Activated naive CD8-positive, alpha-beta T cell treated with anti-CD3 and anti-CD28 coated beads for 36 hours (primary cell): Measurements from ENCODE around the gene CD4. TPM values are rescaled to one million over a fixed set of nuclear protein-coding genes. Genes with fewer than 3 reads are reported as not detected.

Source experiments
- DNase-seq: peaks from one replicate; pipeline ENCODE4 v3.0.0; 2021
- H3K27ac Mint-ChIP-seq: one replicate; pipeline ENCODE4 v1.8.0; 2022; ENCODE audit warnings: mild to moderate bottlenecking, moderate library complexity, mixed read lengths
- H3K27me3 Mint-ChIP-seq: one replicate; pipeline ENCODE4 v1.8.0; 2022; ENCODE audit warnings: mild to moderate bottlenecking, mixed read lengths
- H3K36me3 Mint-ChIP-seq: one replicate; pipeline ENCODE4 v1.8.0; 2021; ENCODE audit warnings: mild to moderate bottlenecking, mixed read lengths
- H3K4me1 Mint-ChIP-seq: one replicate; pipeline ENCODE4 v1.8.0; 2021; ENCODE audit warnings: mixed read lengths
- H3K4me3 Mint-ChIP-seq: one replicate; pipeline ENCODE4 v1.8.0; 2022; ENCODE audit warnings: mild to moderate bottlenecking, moderate library complexity, mixed read lengths
- H3K9me3 Mint-ChIP-seq: one replicate; pipeline ENCODE4 v1.8.0; 2022; ENCODE audit warnings: mixed read lengths
- total RNA-seq, 2 experiments: library from RNA; stranded (reverse); gene quantifications; one replicate each; pipeline ENCODE4 v1.2.3, GENCODE V29; 2021

Gene CD4
- total RNA-seq, 2 experiments from 2014 or later = 2.2 to 2.5 TPM

- Mint-ChIP-seq H3K4me1 (peaks cover 59% of the 10 kb centered on the region), H3K9me3 (no peaks in the 10 kb centered on the region), H3K27me3 (peaks cover 63% of the 10 kb centered on the region), H3K27ac (no peak overlapping the region), H3K36me3 (peaks cover 27% of the 10 kb centered on the region), H3K4me3 (peak overlapping the region; percentile 12)
- no peak for DNase-seq
These were observed 18.7 kb upstream of the CD4 start for GRCh38 chr12:6770600-6770999.

- Mint-ChIP-seq H3K27me3 (peaks cover 62% of the 10 kb centered on the region), H3K4me1 (peaks cover 61% of the 10 kb centered on the region), H3K4me3 (peak overlapping the region; percentile 12), H3K27ac (no peak overlapping the region), H3K36me3 (peaks cover 32% of the 10 kb centered on the region), H3K9me3 (no peaks in the 10 kb centered on the region)
- no peak for DNase-seq
These were observed 18.2 kb upstream of the CD4 start for GRCh38 chr12:6771091-6771495.

DNA sequence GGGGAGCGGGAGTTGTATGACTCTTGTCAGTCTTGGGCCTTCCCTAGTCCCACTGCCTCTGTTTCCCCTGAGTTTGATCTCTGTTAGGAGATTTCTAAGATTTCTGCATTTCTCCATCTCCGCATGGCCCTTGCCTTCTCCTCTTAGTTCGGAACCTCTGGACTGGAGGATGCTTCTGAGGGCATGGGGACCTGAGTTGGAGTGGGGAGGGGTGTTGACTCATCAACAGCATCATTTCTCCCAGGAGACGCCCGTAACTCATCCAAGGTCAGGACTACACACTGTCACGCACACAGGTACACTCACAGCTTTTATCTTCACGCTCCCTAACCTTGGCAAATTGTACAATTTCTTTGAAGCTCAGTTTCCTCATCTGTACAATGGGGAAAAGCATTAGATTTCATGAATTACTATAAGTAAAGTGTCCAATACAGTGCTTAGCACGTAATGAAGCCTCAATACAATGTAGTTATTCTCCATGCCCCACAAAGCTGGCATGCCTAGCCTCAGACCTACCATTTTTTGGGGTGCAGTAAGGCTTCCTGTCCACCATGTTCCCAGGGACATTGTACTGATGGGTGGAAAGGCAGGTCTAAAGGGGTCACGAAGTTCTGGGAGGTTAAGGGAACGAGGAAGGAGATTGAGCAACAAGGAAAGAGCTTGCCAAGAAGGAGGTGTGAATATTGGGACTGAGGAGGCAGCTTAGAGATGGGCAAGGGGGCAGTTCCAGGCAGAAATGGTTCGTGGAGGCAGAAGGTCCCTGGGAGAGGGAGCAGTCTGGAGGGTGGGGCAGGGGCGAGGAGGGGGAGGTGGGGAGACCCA lies 17.6 kb upstream of the CD4 start:
- DNase-seq = no peak
- Mint-ChIP-seq H3K27ac (peak overlapping the region; percentile 86), H3K27me3 (peaks cover 69% of the 10 kb centered on the region), H3K9me3 (no peaks in the 10 kb centered on the region), H3K4me3 (peak overlapping the region; percentile 91), H3K4me1 (peaks cover 67% of the 10 kb centered on the region), H3K36me3 (peaks cover 39% of the 10 kb centered on the region)

- Mint-ChIP-seq H3K27me3 (peaks cover 65% of the 10 kb centered on the region), H3K36me3 (peaks cover 42% of the 10 kb centered on the region), H3K4me3 (peak within 1 kb of the TSS; percentile 91), H3K9me3 (no peaks in the 10 kb centered on the region), H3K4me1 (peaks cover 64% of the 10 kb centered on the region), H3K27ac (peak within 1 kb of the TSS; percentile 86)
- peak; percentile 77 for DNase-seq
These were observed 17.0 kb upstream of the CD4 start, which contains the start of gene LAG3 for GRCh38 chr12:6772331-6772695. TSS of gene LAG3 (plus strand) at chr12:6772520. CDS start at chr12:6772853, 333 bp downstream.

DNA sequence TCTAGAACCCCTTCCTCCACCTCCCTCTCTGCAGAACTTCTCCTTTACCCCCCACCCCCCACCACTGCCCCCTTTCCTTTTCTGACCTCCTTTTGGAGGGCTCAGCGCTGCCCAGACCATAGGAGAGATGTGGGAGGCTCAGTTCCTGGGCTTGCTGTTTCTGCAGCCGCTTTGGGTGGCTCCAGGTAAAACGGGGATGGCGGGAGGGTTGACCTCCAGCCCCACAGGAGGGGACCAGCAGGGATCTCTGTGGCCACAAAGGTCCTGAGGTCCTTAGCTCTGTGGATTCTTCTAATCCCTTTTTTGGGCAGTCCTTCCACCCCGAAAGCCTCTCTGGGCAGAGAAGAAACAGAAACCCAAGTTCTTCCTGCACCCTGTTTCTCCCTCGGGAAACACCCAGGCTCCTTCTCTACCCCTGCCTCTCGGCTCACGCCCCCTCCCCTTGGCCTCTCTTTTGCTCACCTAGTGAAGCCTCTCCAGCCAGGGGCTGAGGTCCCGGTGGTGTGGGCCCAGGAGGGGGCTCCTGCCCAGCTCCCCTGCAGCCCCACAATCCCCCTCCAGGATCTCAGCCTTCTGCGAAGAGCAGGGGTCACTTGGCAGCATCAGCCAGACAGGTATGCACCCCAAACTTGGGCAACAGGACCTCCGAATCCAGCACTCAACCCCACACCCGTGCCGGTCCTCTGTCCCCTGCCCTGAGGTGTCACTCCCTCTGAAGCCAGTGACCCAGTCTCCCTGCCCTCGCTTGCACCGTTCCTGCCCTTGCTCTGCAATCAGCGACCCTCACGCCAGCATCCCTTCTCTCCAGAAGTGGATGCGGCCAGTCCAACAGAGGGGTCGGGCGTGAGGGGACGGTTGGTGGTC lies 16.4 kb upstream of the CD4 start:
- H3K27ac Mint-ChIP-seq = peak overlapping the region; percentile 86
- H3K4me1 Mint-ChIP-seq = peaks cover 66% of the 10 kb centered on the region
- no peaks in the 10 kb centered on the region for H3K9me3 Mint-ChIP-seq
- H3K36me3 Mint-ChIP-seq = peaks cover 46% of the 10 kb centered on the region
- H3K27me3 Mint-ChIP-seq = peaks cover 65% of the 10 kb centered on the region
- H3K4me3 Mint-ChIP-seq = peak overlapping the region; percentile 91
- no peak for DNase-seq

- Mint-ChIP-seq H3K27ac (peak overlapping the region; percentile 97), H3K36me3 (peaks cover 53% of the 10 kb centered on the region), H3K4me1 (peaks cover 70% of the 10 kb centered on the region), H3K27me3 (peaks cover 65% of the 10 kb centered on the region), H3K9me3 (no peaks in the 10 kb centered on the region), H3K4me3 (peak overlapping the region; percentile 91)
- peak; percentile 80 for DNase-seq
These were observed 15.6 kb upstream of the CD4 start for GRCh38 chr12:6773590-6774351.

- H3K4me1 Mint-ChIP-seq = peaks cover 76% of the 10 kb centered on the region
- no peaks in the 10 kb centered on the region for H3K9me3 Mint-ChIP-seq
- peak; percentile 57 for DNase-seq
- H3K27me3 Mint-ChIP-seq = peaks cover 58% of the 10 kb centered on the region
- peaks cover 53% of the 10 kb centered on the region for H3K36me3 Mint-ChIP-seq
- peak overlapping the region; percentile 97 for H3K27ac Mint-ChIP-seq
- peak overlapping the region; percentile 91 for H3K4me3 Mint-ChIP-seq
These were observed 14.7 kb upstream of the CD4 start for GRCh38 chr12:6774499-6775062.

DNA sequence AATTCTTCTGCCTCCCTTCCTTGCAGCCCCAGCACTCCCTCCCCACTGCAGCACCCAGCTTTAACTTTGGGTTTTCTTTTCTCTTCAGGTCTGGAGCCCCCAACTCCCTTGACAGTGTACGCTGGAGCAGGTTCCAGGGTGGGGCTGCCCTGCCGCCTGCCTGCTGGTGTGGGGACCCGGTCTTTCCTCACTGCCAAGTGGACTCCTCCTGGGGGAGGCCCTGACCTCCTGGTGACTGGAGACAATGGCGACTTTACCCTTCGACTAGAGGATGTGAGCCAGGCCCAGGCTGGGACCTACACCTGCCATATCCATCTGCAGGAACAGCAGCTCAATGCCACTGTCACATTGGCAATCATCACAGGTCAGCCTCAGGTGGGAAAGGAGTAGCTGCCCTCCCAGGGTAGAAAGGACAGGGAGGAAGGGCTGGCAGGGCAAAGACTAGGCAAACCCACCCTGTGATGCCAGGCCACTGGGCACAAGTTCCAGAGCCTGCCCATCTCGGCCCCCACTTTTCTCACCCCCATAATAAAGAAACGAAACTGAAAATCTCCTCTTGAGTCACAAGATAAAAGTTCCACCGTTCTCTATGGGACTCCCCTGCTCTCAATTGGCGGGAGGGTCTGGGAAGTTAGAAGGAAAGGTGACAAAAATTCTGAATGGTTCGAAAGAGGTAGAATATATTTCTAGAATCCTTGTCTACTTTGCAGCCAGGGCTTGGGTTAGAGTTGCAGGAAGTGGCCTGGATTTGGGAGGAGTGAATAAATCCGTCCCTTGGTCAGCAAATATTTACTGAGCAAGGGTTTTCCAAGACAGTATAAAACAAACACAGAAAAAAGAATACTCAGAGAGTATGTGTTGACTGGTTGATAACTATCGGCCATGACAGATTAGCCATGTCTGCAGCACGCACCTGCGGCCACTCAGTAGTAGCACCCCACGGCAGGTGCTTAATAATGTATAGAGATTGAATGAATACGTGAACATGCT lies 13.8 kb upstream of the CD4 start:
- Mint-ChIP-seq H3K27me3 (peaks cover 49% of the 10 kb centered on the region), H3K9me3 (no peaks in the 10 kb centered on the region), H3K36me3 (peaks cover 50% of the 10 kb centered on the region), H3K27ac (peak overlapping the region; percentile 97), H3K4me3 (peak overlapping the region; percentile 91), H3K4me1 (peaks cover 85% of the 10 kb centered on the region)
- DNase-seq = no peak

DNA sequence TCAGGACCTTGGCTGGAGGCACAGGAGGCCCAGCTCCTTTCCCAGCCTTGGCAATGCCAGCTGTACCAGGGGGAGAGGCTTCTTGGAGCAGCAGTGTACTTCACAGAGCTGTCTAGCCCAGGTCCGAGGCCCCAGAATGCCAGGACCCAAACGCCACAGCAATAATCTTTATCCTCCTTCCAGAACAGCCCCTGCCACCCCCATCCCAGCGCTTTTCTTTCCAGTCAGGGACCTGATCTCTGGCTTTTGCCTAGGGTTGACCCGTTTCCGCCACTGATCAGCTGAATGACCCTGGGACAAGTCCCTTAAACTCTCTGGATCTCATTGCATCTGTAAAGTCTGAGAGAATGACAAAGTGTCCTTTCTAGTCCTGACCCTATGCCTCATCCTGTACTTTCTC lies 11.9 kb upstream of the CD4 start:
- H3K27me3 Mint-ChIP-seq = peaks cover 43% of the 10 kb centered on the region

DNA sequence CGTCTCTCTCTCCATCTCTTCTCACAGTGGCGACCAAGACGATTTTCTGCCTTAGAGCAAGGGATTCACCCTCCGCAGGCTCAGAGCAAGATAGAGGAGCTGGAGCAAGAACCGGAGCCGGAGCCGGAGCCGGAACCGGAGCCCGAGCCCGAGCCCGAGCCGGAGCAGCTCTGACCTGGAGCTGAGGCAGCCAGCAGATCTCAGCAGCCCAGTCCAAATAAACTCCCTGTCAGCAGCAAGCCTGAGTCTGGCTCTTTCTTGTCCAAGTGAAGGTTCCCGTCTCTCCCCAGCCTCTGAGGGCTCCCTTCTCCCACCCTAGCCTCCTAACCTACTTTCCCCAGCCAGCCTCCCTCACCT lies 11.1 kb upstream of the CD4 start:
- DNase-seq = no peak
- Mint-ChIP-seq H3K27ac (peak overlapping the region; percentile 80), H3K4me1 (peaks cover 77% of the 10 kb centered on the region), H3K36me3 (peaks cover 48% of the 10 kb centered on the region), H3K9me3 (no peaks in the 10 kb centered on the region), H3K4me3 (peak overlapping the region; percentile 79), H3K27me3 (peaks cover 41% of the 10 kb centered on the region)

More for the DNA sequence above, 11.9 kb upstream of the CD4 start:
- no peak for DNase-seq
- Mint-ChIP-seq H3K27ac (no peak overlapping the region), H3K9me3 (no peaks in the 10 kb centered on the region), H3K4me1 (peaks cover 80% of the 10 kb centered on the region), H3K36me3 (peaks cover 49% of the 10 kb centered on the region), H3K4me3 (peak overlapping the region; percentile 79)

- peaks cover 39% of the 10 kb centered on the region for H3K27me3 Mint-ChIP-seq
- H3K36me3 Mint-ChIP-seq = peaks cover 45% of the 10 kb centered on the region
- peak overlapping the region; percentile 79 for H3K4me3 Mint-ChIP-seq
These were observed 10.5 kb upstream of the CD4 start for GRCh38 chr12:6778574-6779550.

GRCh38 chr12:6779708-6780432 lies 9.5 kb upstream of the CD4 start:
- no peak for DNase-seq
- H3K36me3 Mint-ChIP-seq = peaks cover 36% of the 10 kb centered on the region
- H3K4me3 Mint-ChIP-seq = peak overlapping the region; percentile 11
- no peaks in the 10 kb centered on the region for H3K9me3 Mint-ChIP-seq
- H3K27me3 Mint-ChIP-seq = peaks cover 30% of the 10 kb centered on the region
- H3K4me1 Mint-ChIP-seq = peaks cover 79% of the 10 kb centered on the region
- peak overlapping the region; percentile 80 for H3K27ac Mint-ChIP-seq

More at GRCh38 chr12:6778574-6779550, 10.5 kb upstream of the CD4 start:
- peaks cover 79% of the 10 kb centered on the region for H3K4me1 Mint-ChIP-seq
- peak; percentile 87 for DNase-seq
- peak overlapping the region; percentile 80 for H3K27ac Mint-ChIP-seq
- no peaks in the 10 kb centered on the region for H3K9me3 Mint-ChIP-seq
